Activated naive CD8-positive, alpha-beta T cell (primary cell): Measurements from ENCODE around the gene THY1.
"Not testable (repeated sequence)": the region's sequence is repeated elsewhere in the genome, so short reads cannot be mapped to it uniquely, and the experiment has no call there.

ENCODE experiments used
- H3K27ac Mint-ChIP-seq: one replicate; pipeline ENCODE4 v1.8.0; 2021; ENCODE audit warnings: mixed read lengths
- H3K27me3 Mint-ChIP-seq: one replicate; pipeline ENCODE4 v1.8.0; 2021; ENCODE audit warnings: mixed read lengths
- H3K36me3 Mint-ChIP-seq: one replicate; pipeline ENCODE4 v1.8.0; 2021; ENCODE audit warnings: mixed read lengths
- H3K4me1 Mint-ChIP-seq: one replicate; pipeline ENCODE4 v1.8.0; 2021; ENCODE audit warnings: low read depth, mixed read lengths
- H3K4me3 Mint-ChIP-seq: one replicate; pipeline ENCODE4 v1.8.0; 2021; ENCODE audit warnings: mild to moderate bottlenecking, mixed read lengths
- H3K9me3 Mint-ChIP-seq: one replicate; pipeline ENCODE4 v1.8.0; 2021; ENCODE audit warnings: low read depth, mixed read lengths

THY1 gene

DNA sequence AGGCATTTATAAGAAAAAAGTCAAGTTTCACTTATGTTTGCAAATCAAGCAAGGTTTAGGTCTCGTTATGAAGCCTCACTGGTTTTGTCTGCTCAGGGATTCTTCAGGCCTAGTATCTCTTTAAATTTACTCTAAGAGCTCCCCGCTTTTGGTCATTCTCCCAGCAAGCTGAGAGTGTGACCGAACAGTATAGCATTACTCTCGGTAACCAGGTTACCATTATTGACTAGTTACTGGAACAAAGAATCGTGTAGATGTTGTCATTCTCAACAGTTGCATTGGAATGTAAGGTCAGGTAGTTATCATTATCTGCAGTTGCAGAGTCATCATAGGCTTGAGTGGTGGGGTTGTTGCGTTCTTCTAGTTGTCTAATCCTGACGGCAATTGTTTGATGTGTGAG, 31.7 kb downstream of the THY1 start:
- H3K27me3 Mint-ChIP-seq, result peaks cover 10% of the 10 kb centered on the region
- no peak overlapping the region for H3K27ac Mint-ChIP-seq
- H3K9me3 Mint-ChIP-seq, result no peaks in the 10 kb centered on the region
- no peak overlapping the region for H3K4me3 Mint-ChIP-seq
- H3K36me3 Mint-ChIP-seq, result no peaks in the 10 kb centered on the region
- no peaks in the 10 kb centered on the region for H3K4me1 Mint-ChIP-seq

DNA sequence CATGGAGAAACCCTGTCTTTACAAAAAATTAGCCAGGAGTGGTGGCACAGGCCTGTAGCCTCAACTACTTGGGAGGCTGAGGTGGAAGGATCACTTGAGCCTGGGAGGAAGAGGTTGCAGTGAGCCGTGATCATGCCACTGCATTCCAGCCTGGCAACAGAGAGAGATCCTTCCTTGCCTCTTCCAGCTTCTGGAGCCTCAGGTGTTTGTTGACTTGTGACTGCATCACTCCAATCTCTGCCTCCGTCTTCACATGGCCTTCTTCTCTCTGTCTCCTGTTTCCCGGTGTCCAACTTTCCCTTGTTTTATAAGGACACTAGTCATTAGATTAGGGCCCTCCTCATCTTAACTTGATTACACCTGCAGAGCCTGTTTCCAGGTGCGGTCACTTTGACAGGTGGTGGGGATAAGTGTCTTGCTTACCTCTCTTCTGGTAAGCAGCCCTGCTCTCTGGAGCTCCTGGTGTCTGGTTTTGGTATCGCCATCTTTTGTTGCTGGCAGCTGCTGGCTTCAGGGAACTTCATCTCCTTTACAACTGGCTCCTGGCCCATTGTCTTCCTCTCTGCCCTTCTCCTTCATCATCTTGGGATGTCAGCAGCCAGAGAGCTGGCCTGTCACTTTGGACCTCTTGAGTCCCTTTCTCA, 33.2 kb downstream of the THY1 start:
- H3K27me3 Mint-ChIP-seq, result peaks cover 10% of the 10 kb centered on the region
- no peaks in the 10 kb centered on the region for H3K9me3 Mint-ChIP-seq
- H3K4me3 Mint-ChIP-seq, result no peak overlapping the region
- H3K36me3 Mint-ChIP-seq, result no peaks in the 10 kb centered on the region
- H3K4me1 Mint-ChIP-seq, result no peaks in the 10 kb centered on the region
- no peak overlapping the region for H3K27ac Mint-ChIP-seq

DNA sequence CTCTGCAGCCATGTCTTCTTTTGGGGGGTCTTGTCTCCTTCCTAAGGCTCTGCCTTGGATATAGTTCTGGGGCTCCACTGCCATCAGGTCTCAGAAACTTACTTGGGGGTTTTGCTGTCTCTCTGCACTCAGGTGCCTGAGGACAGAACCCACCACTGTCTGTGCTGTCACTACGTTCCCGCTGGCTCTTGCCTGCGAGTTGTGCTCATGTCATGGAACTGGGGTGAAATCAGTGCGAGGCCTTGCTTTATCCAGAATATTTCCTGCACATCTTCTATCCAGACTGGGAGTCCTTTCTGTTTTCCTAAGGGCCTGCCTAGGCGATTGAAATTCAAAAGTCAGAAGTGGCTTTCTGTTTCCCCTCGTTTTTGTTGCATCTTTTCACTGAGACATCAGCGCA, 34.9 kb downstream of the THY1 start:
- H3K4me1 Mint-ChIP-seq, result no peaks in the 10 kb centered on the region
- no peak overlapping the region for H3K4me3 Mint-ChIP-seq
- peaks cover 6% of the 10 kb centered on the region for H3K27me3 Mint-ChIP-seq
- no peak overlapping the region for H3K27ac Mint-ChIP-seq
- H3K36me3 Mint-ChIP-seq, result no peaks in the 10 kb centered on the region
- no peaks in the 10 kb centered on the region for H3K9me3 Mint-ChIP-seq

- Mint-ChIP-seq H3K4me3 (no peak overlapping the region), H3K27ac (no peak overlapping the region), H3K4me1 (peaks cover 10% of the 10 kb centered on the region), H3K36me3 (no peaks in the 10 kb centered on the region), H3K9me3 (no peaks in the 10 kb centered on the region), H3K27me3 (peaks cover 5% of the 10 kb centered on the region)
Observed at GRCh38 chr11:119384332-119384731, 38.6 kb downstream of the THY1 start.

DNA sequence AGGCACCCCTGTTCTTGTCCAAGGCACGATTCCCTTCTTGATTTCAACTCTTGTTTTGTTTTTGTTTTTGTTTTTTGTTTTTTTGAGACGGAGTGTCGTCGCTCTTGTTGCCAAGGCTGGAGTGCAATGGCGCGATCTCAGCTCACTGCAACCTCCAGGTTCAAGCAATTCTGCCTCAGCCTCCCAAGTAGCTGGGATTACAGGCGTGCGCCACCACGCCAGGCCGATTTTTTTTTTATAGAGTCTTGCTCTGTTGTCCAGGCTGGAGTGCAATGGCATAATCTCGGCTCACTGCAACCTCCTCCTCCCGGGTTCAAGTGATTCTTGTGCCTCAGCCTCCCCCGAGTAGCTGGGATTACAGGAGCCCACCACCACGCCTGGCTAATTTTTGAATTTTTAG, 40.5 kb downstream of the THY1 start:
- not testable (repeated sequence) for H3K4me3 Mint-ChIP-seq, H3K27ac Mint-ChIP-seq, H3K9me3 Mint-ChIP-seq, H3K36me3 Mint-ChIP-seq, H3K27me3 Mint-ChIP-seq
- H3K4me1 Mint-ChIP-seq, result peaks cover 10% of the 10 kb centered on the region

DNA sequence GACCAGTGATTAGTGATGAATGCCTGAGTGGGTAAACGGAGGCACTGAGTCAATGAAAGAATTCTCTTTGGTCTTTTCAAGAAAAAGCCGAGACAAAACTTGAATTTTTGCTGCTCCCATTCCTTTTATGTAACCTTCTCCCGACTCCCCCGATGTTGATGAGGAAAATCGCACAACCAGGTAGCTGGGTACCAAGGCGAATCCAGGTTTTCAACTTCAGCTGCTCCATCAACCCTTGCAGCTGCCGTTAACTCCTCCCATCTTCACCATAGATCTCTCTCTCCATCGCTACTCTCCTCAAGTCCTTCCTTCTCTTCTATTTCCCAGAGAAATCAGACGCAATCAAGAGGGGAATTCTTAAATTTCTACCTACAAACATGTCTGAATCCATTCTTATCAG, 40.9 kb downstream of the THY1 start:
- H3K4me3 Mint-ChIP-seq, result no peak overlapping the region
- H3K27ac Mint-ChIP-seq, result no peak overlapping the region
- H3K36me3 Mint-ChIP-seq, result no peaks in the 10 kb centered on the region
- peaks cover 10% of the 10 kb centered on the region for H3K4me1 Mint-ChIP-seq
- H3K27me3 Mint-ChIP-seq, result no peaks in the 10 kb centered on the region
- H3K9me3 Mint-ChIP-seq, result no peaks in the 10 kb centered on the region

DNA sequence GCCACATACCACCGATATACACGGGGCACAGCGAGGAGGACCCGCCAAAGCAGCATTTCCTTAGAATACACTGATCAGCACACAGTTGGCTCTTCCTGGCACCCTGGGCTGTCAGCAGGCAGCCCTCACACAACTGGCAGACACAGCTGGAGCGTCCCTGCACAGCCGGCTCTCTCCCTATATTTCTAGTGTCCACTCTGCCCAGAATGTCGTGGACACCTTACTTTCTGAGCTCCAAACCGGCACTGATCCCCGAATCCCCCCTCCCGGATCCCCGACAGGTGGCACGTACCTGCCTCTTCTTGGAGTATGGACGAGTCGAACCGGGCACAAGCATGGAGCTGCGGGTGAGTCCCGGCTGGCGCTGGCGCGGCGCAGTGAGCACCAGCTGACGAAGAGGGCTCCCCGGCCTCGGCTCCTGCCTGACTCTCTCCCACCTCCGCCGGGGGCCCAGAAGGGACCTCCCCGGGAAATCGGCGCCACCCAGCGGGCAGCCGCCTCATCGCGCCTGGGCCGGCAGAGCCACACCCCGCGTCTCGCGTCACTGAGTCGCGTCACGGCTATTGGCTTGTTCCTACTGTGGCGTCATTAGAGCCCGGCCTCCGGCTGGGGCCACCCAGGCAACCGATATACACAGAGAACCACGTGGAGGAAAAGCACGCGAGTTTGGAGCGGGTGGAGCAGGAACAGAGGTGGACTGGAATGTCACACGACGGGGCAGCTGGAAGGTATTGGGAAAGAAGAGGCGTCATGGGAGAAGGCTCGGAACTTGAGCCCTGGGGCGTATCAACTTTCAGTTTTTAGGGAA, 41.6 kb downstream of the THY1 start, which contains the start of gene USP2:
Gene USP2, minus strand, starts transcription at position 510 of the 808 bp plus-strand sequence. CDS start 8,210 bp downstream, outside the sequence.
- no peaks in the 10 kb centered on the region for H3K27me3 Mint-ChIP-seq
- no peak within 1 kb of the TSS for H3K4me3 Mint-ChIP-seq
- peaks cover 10% of the 10 kb centered on the region for H3K4me1 Mint-ChIP-seq
- H3K9me3 Mint-ChIP-seq, result no peaks in the 10 kb centered on the region
- peak within 1 kb of the TSS; percentile 80 for H3K27ac Mint-ChIP-seq
- no peaks in the 10 kb centered on the region for H3K36me3 Mint-ChIP-seq

GRCh38 chr11:119380827-119381180, 42.2 kb downstream of the THY1 start:
- Mint-ChIP-seq H3K4me1 (peaks cover 10% of the 10 kb centered on the region), H3K36me3 (no peaks in the 10 kb centered on the region), H3K9me3 (no peaks in the 10 kb centered on the region), H3K27me3 (no peaks in the 10 kb centered on the region), H3K4me3 (no peak overlapping the region), H3K27ac (no peak overlapping the region)

DNA sequence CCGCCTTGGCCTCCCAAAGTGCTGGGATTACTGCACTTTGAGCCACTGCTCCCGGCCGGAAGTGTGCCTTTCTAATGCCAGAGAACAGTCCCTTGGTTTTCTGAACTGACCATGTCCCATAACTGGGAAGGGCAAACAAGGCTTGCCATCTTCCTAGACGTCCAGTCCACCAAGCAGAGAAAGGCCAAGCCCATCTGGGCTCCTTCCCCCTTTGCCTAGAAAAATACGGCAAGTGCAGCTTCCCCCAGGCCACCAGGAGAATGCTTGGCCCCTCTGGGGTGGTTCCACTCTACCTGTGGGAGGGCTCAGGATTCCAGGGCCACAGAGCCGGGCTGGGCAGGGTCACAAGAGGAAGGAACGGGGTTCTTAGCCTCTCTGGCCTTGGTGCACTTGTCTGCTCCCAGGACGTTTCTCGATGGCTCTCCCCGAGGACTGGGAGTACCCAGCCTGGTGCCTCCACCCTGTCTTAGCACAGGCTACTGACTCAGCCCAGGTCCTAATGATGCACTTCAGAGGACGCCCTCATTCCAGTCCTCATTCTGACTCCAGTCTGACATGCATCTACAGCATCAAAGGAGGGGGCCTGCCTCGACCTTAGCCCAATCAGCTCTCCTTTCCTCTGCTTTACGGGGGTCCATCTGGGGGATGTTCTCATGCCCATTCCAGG, 42.7 kb downstream of the THY1 start:
- Mint-ChIP-seq H3K36me3 (no peaks in the 10 kb centered on the region), H3K27me3 (no peaks in the 10 kb centered on the region), H3K9me3 (no peaks in the 10 kb centered on the region), H3K4me1 (peaks cover 10% of the 10 kb centered on the region), H3K4me3 (no peak overlapping the region), H3K27ac (no peak overlapping the region)

DNA sequence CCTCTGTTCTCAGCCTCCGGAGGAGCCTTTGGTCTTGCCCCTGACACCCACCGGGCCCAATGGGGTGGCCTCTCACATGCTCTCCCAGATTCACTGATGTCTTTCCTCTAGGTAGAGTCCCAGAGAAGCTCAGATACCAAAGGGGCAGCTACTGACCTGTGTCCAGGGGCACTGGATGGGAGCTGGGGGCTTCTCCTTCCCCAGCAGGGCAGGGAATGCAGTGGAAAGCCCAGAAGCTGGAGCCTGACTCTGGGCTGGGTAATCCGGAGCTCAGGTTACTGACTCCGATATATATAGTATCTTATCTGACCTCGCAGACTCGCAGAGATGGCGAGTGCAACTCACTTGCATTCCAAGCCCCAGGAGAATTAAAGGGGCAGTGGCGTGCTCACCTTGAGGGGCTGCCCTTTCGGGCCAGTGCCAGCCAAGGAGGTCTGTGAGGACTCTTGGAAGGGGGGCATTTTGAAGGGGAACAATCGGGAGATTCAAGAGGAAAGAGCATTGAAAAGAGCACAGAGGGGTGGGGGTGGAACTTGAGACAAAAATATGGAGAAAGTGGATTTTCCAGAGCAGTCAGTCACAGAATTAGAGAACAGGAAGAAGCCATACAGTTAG, 44.0 kb downstream of the THY1 start:
- no peaks in the 10 kb centered on the region for H3K27me3 Mint-ChIP-seq
- H3K9me3 Mint-ChIP-seq, result no peaks in the 10 kb centered on the region
- H3K36me3 Mint-ChIP-seq, result no peaks in the 10 kb centered on the region
- no peak overlapping the region for H3K27ac Mint-ChIP-seq
- peaks cover 12% of the 10 kb centered on the region for H3K4me1 Mint-ChIP-seq
- no peak overlapping the region for H3K4me3 Mint-ChIP-seq

GRCh38 chr11:119377961-119378667, 44.9 kb downstream of the THY1 start:
- no peaks in the 10 kb centered on the region for H3K27me3 Mint-ChIP-seq
- H3K27ac Mint-ChIP-seq, result no peak overlapping the region
- H3K4me1 Mint-ChIP-seq, result peaks cover 18% of the 10 kb centered on the region
- H3K9me3 Mint-ChIP-seq, result no peaks in the 10 kb centered on the region
- H3K36me3 Mint-ChIP-seq, result no peaks in the 10 kb centered on the region
- no peak overlapping the region for H3K4me3 Mint-ChIP-seq

DNA sequence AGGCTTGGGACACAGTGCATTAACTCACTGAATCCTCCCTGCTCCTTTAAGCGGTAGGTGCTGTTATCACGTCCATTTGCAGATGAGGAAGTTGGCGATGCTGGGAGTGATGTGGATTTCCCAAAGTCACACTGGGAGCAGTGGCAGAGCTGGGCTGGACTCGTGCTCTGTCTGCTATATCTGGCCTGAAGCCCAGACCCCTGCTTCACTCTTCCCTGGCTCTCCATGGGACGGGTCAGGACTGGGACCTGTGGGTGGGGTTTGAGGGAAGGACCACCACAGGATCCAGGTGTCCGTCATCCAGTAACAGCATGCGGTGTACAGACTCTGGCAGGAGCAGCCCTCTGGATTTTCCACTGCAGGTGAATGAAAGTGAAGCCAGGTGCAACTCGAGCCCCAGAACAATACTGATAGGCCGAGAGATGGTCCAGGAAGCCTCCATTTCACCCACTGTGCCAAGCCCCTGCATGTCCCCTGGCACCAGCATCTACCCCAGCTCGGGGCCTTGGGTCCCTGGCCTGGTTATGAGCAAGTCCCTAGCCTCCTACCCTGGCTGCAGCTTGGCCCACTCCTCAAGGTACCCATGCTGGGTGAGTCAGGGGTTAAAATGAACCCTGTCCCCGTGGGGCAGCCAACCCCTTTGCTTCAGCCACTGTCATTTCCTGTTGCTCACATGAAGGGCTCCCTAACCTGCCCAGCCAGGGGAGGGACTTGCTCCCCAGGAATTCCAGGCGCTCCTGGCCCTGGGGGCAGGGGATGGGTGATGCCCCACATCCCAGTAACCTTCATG, 45.7 kb downstream of the THY1 start:
- no peaks in the 10 kb centered on the region for H3K9me3 Mint-ChIP-seq
- no peak overlapping the region for H3K4me3 Mint-ChIP-seq
- no peaks in the 10 kb centered on the region for H3K36me3 Mint-ChIP-seq
- peaks cover 18% of the 10 kb centered on the region for H3K4me1 Mint-ChIP-seq
- H3K27me3 Mint-ChIP-seq, result no peaks in the 10 kb centered on the region
- H3K27ac Mint-ChIP-seq, result no peak overlapping the region

GRCh38 chr11:119376197-119376847, 46.6 kb downstream of the THY1 start:
- peaks cover 2% of the 10 kb centered on the region for H3K27me3 Mint-ChIP-seq
- no peaks in the 10 kb centered on the region for H3K9me3 Mint-ChIP-seq
- H3K27ac Mint-ChIP-seq, result no peak overlapping the region
- H3K4me3 Mint-ChIP-seq, result no peak overlapping the region
- H3K4me1 Mint-ChIP-seq, result peaks cover 16% of the 10 kb centered on the region
- H3K36me3 Mint-ChIP-seq, result no peaks in the 10 kb centered on the region
